SK-N-SH (cell line): ENCODE measurements around the gene CNNM3. TPM values are rescaled to one million over a fixed set of nuclear protein-coding genes. Genes with fewer than 3 reads are reported as not detected.

Experiments used
- CTCF ChIA-PET: fragments of 300-600, 350-600 bp; formaldehyde crosslinking; extraction: SDS; loops from one replicate; lab custom pipeline; 2021; lab: Yijun Ruan, JAX
- POLR2A ChIA-PET: fragments of 350-600 bp; sonication (Branson Sonifier 250); formaldehyde crosslinking; extraction: SDS; loops from one replicate; lab custom pipeline; 2020; ENCODE audit warnings: antibody characterized with exemption, inconsistent platforms; lab: Yijun Ruan, JAX
- DNase-seq: peaks from one replicate; pipeline ENCODE4 v3.0.0; 2012
- H2AFZ ChIP-seq: fragments of 200-600 bp; sonication (generic); 2 replicates; pipeline ENCODE4 v1.8.1; 2016; ENCODE audit warnings: antibody characterized with exemption, mild to moderate bottlenecking, low read depth
- H3F3A ChIP-seq: fragments of 200-600 bp; sonication (generic); replicated peaks from 2 replicates; pipeline ENCODE3; 2016; ENCODE audit warnings: antibody characterized with exemption, mild to moderate bottlenecking; ENCODE audit not compliant: insufficient read depth
- H3K27ac ChIP-seq, 2 experiments: fragments of 200-500 bp in 1 of 2; fragments of 200-600 bp in 1 of 2; sonication (Bioruptor generic) in 1 of 2; sonication (generic), shearing (Covaris generic) in 1 of 2; 2 replicates each; pipeline versions ENCODE4 v1.5.1 to v1.6.1; 2014 to 2016; ENCODE audit warnings: low read depth in 2 of 2, inconsistent platforms in 1 of 2, low read length in 1 of 2, mild to moderate bottlenecking in 1 of 2, mixed read lengths in 1 of 2
- H3K27me3 ChIP-seq: fragments of 200-600 bp; sonication (generic), shearing (Covaris generic); 2 replicates; pipeline ENCODE4 v1.6.1; 2016; ENCODE audit warnings: mixed run types; ENCODE audit not compliant: insufficient read depth
- H3K36me3 ChIP-seq, 2 experiments: fragments of 200-500 bp in 1 of 2; fragments of 200-600 bp in 1 of 2; sonication (Bioruptor generic) in 1 of 2; sonication (generic) in 1 of 2; replicated peaks in 1 of 2; 2 replicates each; pipeline versions ENCODE3 to v1.5.1; 2014 to 2016; ENCODE audit warnings: low read length in 1 of 2, mild to moderate bottlenecking in 1 of 2; ENCODE audit not compliant: insufficient read depth in 2 of 2, control insufficient read depth in 1 of 2
- H3K4me1 ChIP-seq, 2 experiments: fragments of 200-500 bp in 1 of 2; fragments of 200-600 bp in 1 of 2; sonication (Bioruptor generic) in 1 of 2; sonication (generic), shearing (Covaris generic) in 1 of 2; 2 replicates each; pipeline versions ENCODE4 v1.5.1 to v1.6.1; 2014 to 2016; ENCODE audit warnings: low read depth in 1 of 2, low read length in 1 of 2, mixed run types in 1 of 2; ENCODE audit not compliant: insufficient read depth in 2 of 2, control insufficient read depth in 1 of 2
- H3K4me2 ChIP-seq: fragments of 200-600 bp; sonication (generic), shearing (Covaris generic); 2 replicates; pipeline ENCODE4 v1.6.1; 2017; ENCODE audit warnings: mixed run types
- H3K4me3 ChIP-seq, 2 experiments: fragments of 200-500 bp in 1 of 2; fragments of 200-600 bp in 1 of 2; sonication (Bioruptor generic) in 1 of 2; sonication (generic), shearing (Covaris generic) in 1 of 2; 2 replicates each; pipeline versions ENCODE4 v1.5.1 to v1.8.1; 2014 to 2016; ENCODE audit warnings: low read depth in 2 of 2, inconsistent platforms in 1 of 2, low read length in 1 of 2, mild to moderate bottlenecking in 1 of 2, mixed read lengths in 1 of 2, moderate library complexity in 1 of 2
- H3K79me2 ChIP-seq: fragments of 200-600 bp; sonication (generic); 2 replicates; pipeline ENCODE4 v1.8.1; 2017; ENCODE audit warnings: mild to moderate bottlenecking; ENCODE audit not compliant: insufficient read depth
- H3K9ac ChIP-seq: fragments of 200-600 bp; sonication (generic); 2 replicates; pipeline ENCODE4 v1.6.1; 2017; ENCODE audit warnings: mixed run types
- H3K9me2 ChIP-seq: fragments of 200-600 bp; sonication (generic); 2 replicates; pipeline ENCODE4 v1.6.1; 2017; ENCODE audit warnings: mixed run types
- H3K9me3 ChIP-seq: fragments of 200-600 bp; sonication (generic); 2 replicates; pipeline ENCODE4 v1.6.1; 2017; ENCODE audit warnings: mixed run types, mild to moderate bottlenecking, moderate library complexity
- H4K20me1 ChIP-seq: fragments of 200-600 bp; sonication (generic); 2 replicates; pipeline ENCODE4 v1.6.1; 2017; ENCODE audit warnings: mild to moderate bottlenecking, mixed run types; ENCODE audit not compliant: insufficient read depth
- CTCF ChIP-seq: fragments of 200-600 bp; sonication (generic); IDR thresholded peaks from 2 replicates; pipeline ENCODE4 v1.6.1; 2017; ENCODE audit warnings: antibody characterized with exemption, mild to moderate bottlenecking, moderate library complexity
- EP300 ChIP-seq, 2 experiments: IDR thresholded peaks; 2 replicates each; pipeline versions ENCODE4 v1.4.0 to v1.6.1; 2012; ENCODE audit warnings: borderline replicate concordance in 1 of 2, low read depth in 1 of 2, low read length in 1 of 2
- EZH2phosphoT487 ChIP-seq: fragments of 200-600 bp; sonication (generic); IDR thresholded peaks from 2 replicates; pipeline ENCODE4 v1.6.1; 2017; ENCODE audit warnings: low read depth, mixed run types, mild to moderate bottlenecking, antibody characterized with exemption, moderate library complexity, borderline replicate concordance
- FOXJ3 ChIP-seq: sonication (generic); formaldehyde crosslinking; IDR thresholded peaks from 2 replicates; pipeline ENCODE4 v1.5.1; 2020; ENCODE audit warnings: mild to moderate bottlenecking, missing genetic modification reagents
- GABPA ChIP-seq: IDR thresholded peaks from 2 replicates; pipeline ENCODE4 v1.4.0; 2012; ENCODE audit warnings: low read depth, mild to moderate bottlenecking
- GATA2 ChIP-seq: sonication (generic); formaldehyde crosslinking; IDR thresholded peaks from 2 replicates; pipeline ENCODE4 v1.5.0; 2020; ENCODE audit warnings: mild to moderate bottlenecking, missing genetic modification reagents
- IRF3 ChIP-seq: fragments of 150-350 bp; IDR thresholded peaks from 2 replicates; pipeline ENCODE4 v1.6.1; 2016; ENCODE audit warnings: mild to moderate bottlenecking, low read depth, low read length
- MXI1 ChIP-seq: IDR thresholded peaks from 2 replicates; pipeline ENCODE4 v1.6.1; 2012; ENCODE audit warnings: mild to moderate bottlenecking, low read depth, low read length, improper control_type of control experiment
- NFIC ChIP-seq: IDR thresholded peaks from 2 replicates; pipeline ENCODE4 v1.4.0; 2012; ENCODE audit warnings: borderline replicate concordance
- NRF1 ChIP-seq: IDR thresholded peaks from 2 replicates; pipeline ENCODE4 v1.6.1; 2012; ENCODE audit warnings: low read depth, mild to moderate bottlenecking, low read length
- PBX3 ChIP-seq: IDR thresholded peaks from 2 replicates; pipeline ENCODE4; 2012
- RAD21 ChIP-seq: IDR thresholded peaks from 2 replicates; pipeline ENCODE4 v1.6.1; 2012; ENCODE audit warnings: mild to moderate bottlenecking, low read length
- SIN3A ChIP-seq: IDR thresholded peaks from 2 replicates; pipeline ENCODE4 v1.6.1; 2012; ENCODE audit warnings: low read depth, mild to moderate bottlenecking, low read length, moderate library complexity, borderline replicate concordance
- TAF1 ChIP-seq: IDR thresholded peaks from 2 replicates; pipeline ENCODE4 v1.6.1; 2012; ENCODE audit warnings: low read depth, mild to moderate bottlenecking, low read length, moderate library complexity, borderline replicate concordance
- TEAD4 ChIP-seq: IDR thresholded peaks from 2 replicates; pipeline ENCODE4 v1.4.0; 2012; ENCODE audit warnings: mild to moderate bottlenecking, borderline replicate concordance; ENCODE audit not compliant: insufficient read depth
- USF2 ChIP-seq: fragments of 150-350 bp; IDR thresholded peaks from 2 replicates; pipeline ENCODE4 v1.6.1; 2017; ENCODE audit warnings: antibody characterized with exemption, low read length, low read depth, borderline replicate concordance
- YY1 ChIP-seq: IDR thresholded peaks from 2 replicates; pipeline ENCODE4 v1.4.0; 2012; ENCODE audit warnings: low read depth, mild to moderate bottlenecking
- ZBTB33 ChIP-seq: IDR thresholded peaks from 2 replicates; pipeline ENCODE4 v1.4.0; 2012; ENCODE audit warnings: low read depth, borderline replicate concordance
- WGBS: methylation state at CpG from one replicate; pipeline ENCODE4 v1.1.6; 2017; ENCODE audit warnings: low lambda C conversion rate; 5-methylcytosine and 5-hydroxymethylcytosine counted together
- polyA plus RNA-seq, 3 experiments: library from polyadenylated mRNA; depleted of rRNA; stranded (reverse); fragments of >200 nt; gene quantifications; 2 replicates each; pipeline ENCODE4 v1.2.3, GENCODE V29; 2012

The CNNM3 gene
- 9.3 and 14.7 TPM in 2 replicates for polyA plus RNA-seq (2012; rRNA removed)
- polyA plus RNA-seq (2012; cell fraction: cytosol; rRNA removed): 5.6 and 7.1 TPM in 2 replicates
- polyA plus RNA-seq (2012; cell fraction: nucleus; rRNA removed): 15.2 and 18.5 TPM in 2 replicates

- peaks cover 7% of the 10 kb centered on the region; the same call in 1 of the 2 replicates for H3K79me2 ChIP-seq
- POLR2A ChIA-PET: interaction anchor here (0.8 to 1.5 kb wide), 3 partner anchors 28 to 52 kb away, joined by 3 to 5 read pairs (median 3); partner anchors contain the start of gene ANKRD39
- CTCF ChIA-PET: interaction anchor here (0.6 to 6.1 kb wide), 14 partner anchors 10 to 297 kb away, joined by 3 to 35 read pairs (median 3); partner anchors contain the start of genes ANKRD36 and ANKRD39
- no peaks in the 10 kb centered on the region for H3K27me3 ChIP-seq
- TF ChIP-seq ZBTB33 (no peak), TAF1 (peak; percentile 46; the same call in 1 of the 2 replicates), PBX3 (peak; percentile 43), FOXJ3 (CRISPR knock-in tag) (0 out of 2 replicates have a peak, but pooled peaks have one; percentile 20), NRF1 (peak; percentile 71), RAD21 (no peak), SIN3A (no peak), NFIC (no peak), IRF3 (peak; percentile 28; the same call in 1 of the 2 replicates), MXI1 (no peak), GATA2 (no peak), CTCF (peak; percentile 55), USF2 (0 out of 2 replicates have a peak, but pooled peaks have one; percentile 2), EP300 (IDR thresholded peaks at IDR 0.05; ENCODE audit: borderline replicate concordance in 1 of 2, low read depth in 1 of 2, low read length in 1 of 2) (peak in 1 of 2 experiments; percentile 6; a peak in 1 of 4 replicates), GABPA (no peak), YY1 (peak; percentile 80), EZH2phosphoT487 (no peak), TEAD4 (no peak)
- H3K27ac ChIP-seq: peak within 1 kb of the TSS; percentile 39 to 91; a peak in 2 of 4 replicates
- peak within 1 kb of the TSS; percentile 65 for H3K9ac ChIP-seq
- H4K20me1 ChIP-seq: peaks cover 26% of the 10 kb centered on the region
- H3K4me1 ChIP-seq: peaks cover 5 to 40% of the 10 kb centered on the region in 2 experiments; a peak in 3 of 4 replicates
- H3K36me3 ChIP-seq: no peaks in the 10 kb centered on the region
- DNase-seq: peak; percentile 99
- H3F3A ChIP-seq: peaks cover 4% of the 10 kb centered on the region
- H2AFZ ChIP-seq: peak within 1 kb of the TSS; percentile 93
- no peaks in the 10 kb centered on the region for H3K9me2 ChIP-seq
- no peaks in the 10 kb centered on the region for H3K9me3 ChIP-seq
- WGBS: no CpG with 5 or more reads among the region's 103 CpGs
- peak within 1 kb of the TSS; percentile 73 to 76 for H3K4me3 ChIP-seq
- peak within 1 kb of the TSS; percentile 99 for H3K4me2 ChIP-seq
Observed at GRCh38 chr2:96816127-96816835, at the start of gene CNNM3. Gene CNNM3, plus strand, starts transcription at chr2:96816268. Its CDS starts 10 bp downstream, at chr2:96816278.
